DND-41 (cell line): ENCODE measurements around the gene KRT12.

ENCODE experiments used
- ATAC-seq: fragments of 200-7000 bp; cut with Tn5 transposase; 3 replicates; pipeline ENCODE4 v1.9.1; 2021; ENCODE audit warnings: low read depth; ENCODE audit not compliant: insufficient read depth
- DNase-seq: peaks from one replicate; pipeline ENCODE4 v3.0.0-alpha.2; 2020
- H2AFZ ChIP-seq: 2 replicates; pipeline ENCODE4 v1.6.0; 2012; ENCODE audit warnings: low read depth, low read length
- H3K27ac ChIP-seq: 2 replicates; pipeline ENCODE4 v1.5.1; 2012; ENCODE audit warnings: low read length, inconsistent platforms
- H3K27me3 ChIP-seq: fragments of 200-600 bp; sonication (generic); 2 replicates; pipeline ENCODE4 v1.6.0; 2012; ENCODE audit warnings: low read length, mild to moderate bottlenecking, inconsistent platforms; ENCODE audit not compliant: insufficient read depth, poor library complexity
- H3K36me3 ChIP-seq: 2 replicates; pipeline ENCODE4 v1.5.1; 2012; ENCODE audit warnings: low read length, inconsistent platforms; ENCODE audit not compliant: insufficient read depth
- H3K4me1 ChIP-seq: 2 replicates; pipeline ENCODE4 v1.5.1; 2012; ENCODE audit warnings: mild to moderate bottlenecking, low read length; ENCODE audit not compliant: insufficient read depth
- H3K4me2 ChIP-seq: 2 replicates; pipeline ENCODE4 v1.6.0; 2012; ENCODE audit warnings: mild to moderate bottlenecking, moderate library complexity, low read length, inconsistent platforms; ENCODE audit not compliant: insufficient read depth
- H3K4me3 ChIP-seq, 2 experiments: fragments of 200-600 bp in 1 of 2; shearing (Covaris generic) in 1 of 2; 2 replicates each; pipeline ENCODE4 v1.5.1; 2012 to 2016; ENCODE audit warnings: inconsistent platforms in 2 of 2, low read length in 2 of 2, mild to moderate bottlenecking in 2 of 2, low read depth in 1 of 2, moderate library complexity in 1 of 2
- H3K79me2 ChIP-seq: 2 replicates; pipeline ENCODE4 v1.6.0; 2012; ENCODE audit warnings: low read length, inconsistent platforms; ENCODE audit not compliant: insufficient read depth
- H3K9ac ChIP-seq: 2 replicates; pipeline ENCODE4 v1.6.0; 2012; ENCODE audit warnings: low read depth, mild to moderate bottlenecking, inconsistent platforms, low read length, moderate library complexity
- H3K9me3 ChIP-seq: 2 replicates; pipeline ENCODE4 v1.5.1; 2012; ENCODE audit warnings: low read length, moderate library complexity, mild to moderate bottlenecking, inconsistent platforms; ENCODE audit not compliant: insufficient read depth, severe bottlenecking
- H4K20me1 ChIP-seq: 2 replicates; pipeline ENCODE4 v1.6.0; 2012; ENCODE audit warnings: low read length; ENCODE audit not compliant: insufficient read depth
- EZH2 ChIP-seq: IDR thresholded peaks from 3 replicates; pipeline ENCODE4 v1.6.1; 2012; ENCODE audit warnings: borderline replicate concordance, low read depth, mild to moderate bottlenecking, moderate library complexity, low read length, inconsistent platforms; ENCODE audit not compliant: severe bottlenecking
- TF ChIP-seq, protein P1 (sequence below): IDR thresholded peaks from 2 replicates; pipeline ENCODE4 v1.5.1; 2012; ENCODE audit warnings: borderline replicate concordance, low read length, moderate library complexity, mild to moderate bottlenecking; ENCODE audit not compliant: poor library complexity, severe bottlenecking; ENCODE audit errors: extremely low read depth

Gene KRT12

GRCh38 chr17:40872416-40872815, 5.4 kb upstream of the KRT12 start:
- Histone ChIP-seq H3K4me1 (no peaks in the 10 kb centered on the region), H3K4me2 (no peak overlapping the region), H3K4me3 (no peak overlapping the region), H2AFZ (no peak overlapping the region), H3K27me3 (peaks cover 23% of the 10 kb centered on the region), H3K79me2 (no peaks in the 10 kb centered on the region), H4K20me1 (no peaks in the 10 kb centered on the region), H3K36me3 (no peaks in the 10 kb centered on the region), H3K27ac (no peak overlapping the region), H3K9me3 (no peaks in the 10 kb centered on the region), H3K9ac (no peak overlapping the region)
- DNase-seq (no peak), ATAC-seq (no peak)
- TF ChIP-seq, protein P1, sequence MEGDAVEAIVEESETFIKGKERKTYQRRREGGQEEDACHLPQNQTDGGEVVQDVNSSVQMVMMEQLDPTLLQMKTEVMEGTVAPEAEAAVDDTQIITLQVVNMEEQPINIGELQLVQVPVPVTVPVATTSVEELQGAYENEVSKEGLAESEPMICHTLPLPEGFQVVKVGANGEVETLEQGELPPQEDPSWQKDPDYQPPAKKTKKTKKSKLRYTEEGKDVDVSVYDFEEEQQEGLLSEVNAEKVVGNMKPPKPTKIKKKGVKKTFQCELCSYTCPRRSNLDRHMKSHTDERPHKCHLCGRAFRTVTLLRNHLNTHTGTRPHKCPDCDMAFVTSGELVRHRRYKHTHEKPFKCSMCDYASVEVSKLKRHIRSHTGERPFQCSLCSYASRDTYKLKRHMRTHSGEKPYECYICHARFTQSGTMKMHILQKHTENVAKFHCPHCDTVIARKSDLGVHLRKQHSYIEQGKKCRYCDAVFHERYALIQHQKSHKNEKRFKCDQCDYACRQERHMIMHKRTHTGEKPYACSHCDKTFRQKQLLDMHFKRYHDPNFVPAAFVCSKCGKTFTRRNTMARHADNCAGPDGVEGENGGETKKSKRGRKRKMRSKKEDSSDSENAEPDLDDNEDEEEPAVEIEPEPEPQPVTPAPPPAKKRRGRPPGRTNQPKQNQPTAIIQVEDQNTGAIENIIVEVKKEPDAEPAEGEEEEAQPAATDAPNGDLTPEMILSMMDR, result no peak
- no peak for TF ChIP-seq EZH2

- H3K9me3 ChIP-seq, result no peaks in the 10 kb centered on the region
- H3K4me1 ChIP-seq, result no peaks in the 10 kb centered on the region
- peaks cover 19% of the 10 kb centered on the region for H3K27me3 ChIP-seq
- no peaks in the 10 kb centered on the region for H3K79me2 ChIP-seq
- H3K9ac ChIP-seq, result no peak overlapping the region
- no peaks in the 10 kb centered on the region for H4K20me1 ChIP-seq
- no peak for ATAC-seq
- no peak overlapping the region for H3K4me3 ChIP-seq
- no peak overlapping the region for H3K27ac ChIP-seq
- H3K36me3 ChIP-seq, result no peaks in the 10 kb centered on the region
- DNase-seq, result no peak
- no peak overlapping the region for H2AFZ ChIP-seq
- no peak overlapping the region for H3K4me2 ChIP-seq
- TF ChIP-seq EZH2, result no peak
- TF ChIP-seq, protein P1, result no peak
These were observed 4.3 kb upstream of the KRT12 start for GRCh38 chr17:40871316-40871715.

- Histone ChIP-seq H4K20me1 (no peaks in the 10 kb centered on the region), H3K79me2 (no peaks in the 10 kb centered on the region), H3K9ac (no peak overlapping the region), H3K4me2 (no peak overlapping the region), H3K4me3 (no peak overlapping the region), H3K27ac (no peak overlapping the region), H3K9me3 (no peaks in the 10 kb centered on the region), H3K27me3 (peaks cover 13% of the 10 kb centered on the region), H2AFZ (no peak overlapping the region), H3K4me1 (no peaks in the 10 kb centered on the region), H3K36me3 (no peaks in the 10 kb centered on the region)
- TF ChIP-seq, protein P1, result no peak
- no peak for TF ChIP-seq EZH2
- DNase-seq (no peak), ATAC-seq (no peak)
These were observed 3.1 kb upstream of the KRT12 start for GRCh38 chr17:40870136-40870535.

DNA sequence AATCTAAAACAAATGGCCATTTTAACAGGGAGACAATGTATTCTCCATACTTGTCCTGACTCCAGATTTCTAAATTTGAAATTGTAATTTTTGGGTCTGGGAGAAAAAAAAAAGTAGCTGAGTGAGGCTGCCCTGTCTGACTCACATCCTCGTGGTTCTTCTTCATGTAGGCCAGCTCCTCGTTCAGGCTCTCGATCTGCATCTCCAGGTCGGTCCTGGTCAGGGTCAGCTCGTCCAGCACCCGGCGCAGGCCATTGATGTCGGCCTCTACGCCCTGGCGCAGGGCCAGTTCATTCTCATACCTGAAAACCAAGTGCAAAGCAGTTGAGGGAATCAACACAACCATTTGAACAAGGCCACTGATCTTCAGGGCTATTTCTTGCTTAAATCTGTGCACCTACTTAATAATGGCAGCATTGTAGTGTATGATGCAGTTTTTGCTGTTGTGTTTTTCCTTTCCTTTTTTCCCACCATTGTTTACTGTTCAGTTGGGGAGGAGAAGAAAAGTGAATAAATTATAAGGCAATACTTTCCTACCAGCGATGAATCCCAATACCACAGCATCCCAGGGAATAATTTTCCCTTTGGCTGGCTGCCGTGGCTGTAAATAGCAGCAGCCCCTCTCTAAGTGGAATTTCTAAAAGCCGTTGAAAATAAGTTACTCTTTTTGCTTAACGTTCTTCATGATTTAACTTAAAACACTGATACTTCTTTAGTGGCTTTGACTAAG, 2.2 kb downstream of the KRT12 start:
- no peak overlapping the region for H3K27ac ChIP-seq
- ATAC-seq (no peak), DNase-seq (no peak)
- no peaks in the 10 kb centered on the region for H4K20me1 ChIP-seq
- no peak overlapping the region for H2AFZ ChIP-seq
- no peaks in the 10 kb centered on the region for H3K9me3 ChIP-seq
- TF ChIP-seq EZH2, result no peak
- TF ChIP-seq, protein P1, result no peak
- H3K9ac ChIP-seq, result no peak overlapping the region
- no peak overlapping the region for H3K4me3 ChIP-seq
- peaks cover 20% of the 10 kb centered on the region for H3K27me3 ChIP-seq
- H3K36me3 ChIP-seq, result no peaks in the 10 kb centered on the region
- H3K4me2 ChIP-seq, result no peak overlapping the region
- H3K79me2 ChIP-seq, result no peaks in the 10 kb centered on the region
- H3K4me1 ChIP-seq, result no peaks in the 10 kb centered on the region
